Smooth muscle cell (in vitro differentiated cells): Measurements from ENCODE around the gene MAEL. TPM values are rescaled to one million over a fixed set of nuclear protein-coding genes. Genes with fewer than 3 reads are reported as not detected.

Experiments used
- DNase-seq: peaks from one replicate; lab custom pipeline; 2025; ENCODE audit not compliant: unreplicated experiment; lab: John Stamatoyannopoulos, UW
- H2AFZ ChIP-seq: fragments of 200-600 bp; sonication (generic); 2 replicates; pipeline ENCODE4 v1.6.0; 2016; ENCODE audit warnings: antibody characterized with exemption, low read depth, mild to moderate bottlenecking
- H3F3A ChIP-seq: fragments of 200-600 bp; sonication (generic); 2 replicates; pipeline ENCODE4 v1.6.0; 2017; ENCODE audit warnings: antibody characterized with exemption, low read depth
- H3K27ac ChIP-seq: fragments of 200-600 bp; sonication (generic); 2 replicates; pipeline ENCODE4 v1.5.1; 2016; ENCODE audit warnings: low read depth, mild to moderate bottlenecking
- H3K27me3 ChIP-seq: fragments of 200-600 bp; sonication (generic); 2 replicates; pipeline ENCODE4 v1.6.1; 2016; ENCODE audit warnings: low read depth, mild to moderate bottlenecking
- H3K36me3 ChIP-seq: fragments of 200-600 bp; sonication (generic); 2 replicates; pipeline ENCODE4 v1.5.1; 2016; ENCODE audit warnings: low read depth
- H3K4me1 ChIP-seq: fragments of 200-600 bp; sonication (generic); 2 replicates; pipeline ENCODE4 v1.5.1; 2016; ENCODE audit warnings: low read depth
- H3K4me2 ChIP-seq: fragments of 200-600 bp; sonication (generic); 2 replicates; pipeline ENCODE4 v1.6.0; 2016; ENCODE audit warnings: mild to moderate bottlenecking
- H3K4me3 ChIP-seq: fragments of 200-600 bp; sonication (generic); 2 replicates; pipeline ENCODE4 v1.5.1; 2016; ENCODE audit warnings: mild to moderate bottlenecking
- H3K79me2 ChIP-seq: fragments of 200-600 bp; sonication (generic); 2 replicates; pipeline ENCODE4 v1.6.0; 2016; ENCODE audit warnings: low read depth, mild to moderate bottlenecking
- H3K9ac ChIP-seq: fragments of 200-600 bp; sonication (generic); 2 replicates; pipeline ENCODE4 v1.6.0; 2016; ENCODE audit warnings: low read depth
- H3K9me3 ChIP-seq: fragments of 200-600 bp; sonication (generic); replicated peaks from 2 replicates; pipeline ENCODE4 v1.5.1; 2016; ENCODE audit warnings: low read depth
- H4K20me1 ChIP-seq: fragments of 200-600 bp; sonication (generic); 2 replicates; pipeline ENCODE4 v1.6.0; 2016; ENCODE audit warnings: low read depth
- WGBS: methylation state at CpG from one replicate; pipeline ENCODE4 v1.1.7; 2016; ENCODE audit warnings: low lambda C conversion rate; 5-methylcytosine and 5-hydroxymethylcytosine counted together
- polyA plus RNA-seq: library from polyadenylated mRNA; unstranded; fragments of >200 nt; fragmentation: Nextera tagmentation; extraction: Ambion mirVana; gene quantifications from 2 replicates; pipeline ENCODE4 v1.2.1, GENCODE V29; 2016
- total RNA-seq: library from RNA; depleted of rRNA; stranded (reverse); fragments of >200 nt; gene quantifications from 2 replicates; pipeline ENCODE4 v1.2.3, GENCODE V29; 2014
- TF ChIP-seq, protein P1 (sequence below): fragments of 200-600 bp; sonication (generic); IDR thresholded peaks from 2 replicates; pipeline ENCODE4 v1.5.1; 2017; ENCODE audit warnings: borderline replicate concordance, mild to moderate bottlenecking, antibody characterized with exemption; ENCODE audit not compliant: insufficient read depth, poor library complexity, severe bottlenecking

The MAEL gene
- total and polyA plus RNA-seq, 2 experiments from 2014 or later = 0.27 TPM; not detected in 1

GRCh38 chr1:166981589-166981988 is 7.5 kb upstream of the MAEL start:
- Histone ChIP-seq H3K4me1 (no peaks in the 10 kb centered on the region), H3K27ac (no peak overlapping the region), H3F3A (no peaks in the 10 kb centered on the region), H3K9ac (no peak overlapping the region), H3K79me2 (no peaks in the 10 kb centered on the region), H4K20me1 (no peaks in the 10 kb centered on the region), H3K36me3 (no peaks in the 10 kb centered on the region), H3K4me3 (no peak overlapping the region), H2AFZ (no peak overlapping the region), H3K9me3 (no peaks in the 10 kb centered on the region), H3K27me3 (peaks cover 73% of the 10 kb centered on the region), H3K4me2 (no peak overlapping the region)
- TF ChIP-seq, protein P1, sequence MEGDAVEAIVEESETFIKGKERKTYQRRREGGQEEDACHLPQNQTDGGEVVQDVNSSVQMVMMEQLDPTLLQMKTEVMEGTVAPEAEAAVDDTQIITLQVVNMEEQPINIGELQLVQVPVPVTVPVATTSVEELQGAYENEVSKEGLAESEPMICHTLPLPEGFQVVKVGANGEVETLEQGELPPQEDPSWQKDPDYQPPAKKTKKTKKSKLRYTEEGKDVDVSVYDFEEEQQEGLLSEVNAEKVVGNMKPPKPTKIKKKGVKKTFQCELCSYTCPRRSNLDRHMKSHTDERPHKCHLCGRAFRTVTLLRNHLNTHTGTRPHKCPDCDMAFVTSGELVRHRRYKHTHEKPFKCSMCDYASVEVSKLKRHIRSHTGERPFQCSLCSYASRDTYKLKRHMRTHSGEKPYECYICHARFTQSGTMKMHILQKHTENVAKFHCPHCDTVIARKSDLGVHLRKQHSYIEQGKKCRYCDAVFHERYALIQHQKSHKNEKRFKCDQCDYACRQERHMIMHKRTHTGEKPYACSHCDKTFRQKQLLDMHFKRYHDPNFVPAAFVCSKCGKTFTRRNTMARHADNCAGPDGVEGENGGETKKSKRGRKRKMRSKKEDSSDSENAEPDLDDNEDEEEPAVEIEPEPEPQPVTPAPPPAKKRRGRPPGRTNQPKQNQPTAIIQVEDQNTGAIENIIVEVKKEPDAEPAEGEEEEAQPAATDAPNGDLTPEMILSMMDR = no peak
- WGBS = 100% methylated on average over 1 of the region's 1 CpG
- DNase-seq = no peak

- Histone ChIP-seq H3K9me3 (no peaks in the 10 kb centered on the region), H3K4me3 (no peak overlapping the region), H3F3A (no peaks in the 10 kb centered on the region), H3K4me1 (no peaks in the 10 kb centered on the region), H3K79me2 (no peaks in the 10 kb centered on the region), H3K27ac (no peak overlapping the region), H3K4me2 (no peak overlapping the region), H3K9ac (no peak overlapping the region), H3K36me3 (no peaks in the 10 kb centered on the region), H3K27me3 (no peaks in the 10 kb centered on the region), H2AFZ (no peak overlapping the region), H4K20me1 (no peaks in the 10 kb centered on the region)
- DNase-seq = no peak
- TF ChIP-seq, protein P1 = no peak
- WGBS = 84% methylated on average over 1 of the region's 1 CpG
Observed at GRCh38 chr1:166999075-166999474, 10.0 kb downstream of the MAEL start.

DNA sequence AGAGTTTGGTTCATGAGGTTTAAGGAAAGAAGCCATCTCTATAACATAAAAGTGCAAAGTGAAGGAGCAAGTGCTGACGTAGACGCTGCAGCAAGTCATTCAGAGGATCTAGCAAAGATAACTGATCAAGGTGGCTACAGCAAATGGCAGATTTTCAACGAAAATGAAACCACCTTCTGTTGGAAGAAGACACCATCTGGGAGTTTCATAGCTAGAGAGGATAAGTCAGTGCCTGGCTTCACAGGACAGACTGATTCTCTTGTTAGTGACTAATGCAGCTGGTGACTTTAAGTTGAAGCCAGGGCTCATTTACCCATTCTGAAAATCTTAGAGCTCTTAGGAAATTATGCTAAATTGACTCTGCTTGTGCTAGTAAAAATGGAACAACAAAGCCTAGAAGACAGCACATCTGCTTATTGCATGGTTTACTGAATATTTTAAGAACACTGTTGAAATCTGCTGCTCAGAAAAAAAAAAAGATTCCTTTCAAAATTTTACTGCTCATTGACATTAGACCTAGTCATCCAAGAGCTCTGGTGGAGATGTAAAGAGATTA is 10.5 kb downstream of the MAEL start:
- WGBS = 79% methylated on average over 3 of the region's 3 CpGs
- Histone ChIP-seq H3K9me3 (no peaks in the 10 kb centered on the region), H3K27ac (no peak overlapping the region), H3K79me2 (no peaks in the 10 kb centered on the region), H2AFZ (no peak overlapping the region), H4K20me1 (no peaks in the 10 kb centered on the region), H3K9ac (no peak overlapping the region), H3F3A (no peaks in the 10 kb centered on the region), H3K4me3 (no peak overlapping the region), H3K4me2 (no peak overlapping the region), H3K27me3 (no peaks in the 10 kb centered on the region), H3K36me3 (no peaks in the 10 kb centered on the region), H3K4me1 (no peaks in the 10 kb centered on the region)
- TF ChIP-seq, protein P1 = no peak
- DNase-seq = no peak

DNA sequence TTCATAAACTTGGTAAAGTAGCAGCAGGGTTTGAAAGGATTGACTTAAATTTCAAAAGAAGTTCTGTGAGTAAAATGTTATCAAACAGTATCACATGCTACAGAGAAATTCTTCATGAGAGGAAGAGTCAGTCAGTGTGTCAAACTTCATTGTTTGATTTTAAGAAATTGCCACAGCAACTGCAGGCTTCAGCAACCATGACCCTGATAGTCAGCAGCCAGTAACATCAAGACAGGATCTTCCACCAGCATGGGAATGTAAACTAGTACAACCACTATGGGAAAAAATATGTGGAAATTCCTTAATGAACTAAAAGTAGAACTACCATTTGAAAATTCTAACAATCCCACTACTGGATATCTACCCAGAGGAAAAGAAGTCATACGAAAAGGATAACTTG is 11.5 kb downstream of the MAEL start:
- Histone ChIP-seq H3K9ac (no peak overlapping the region), H3K4me3 (no peak overlapping the region), H2AFZ (no peak overlapping the region), H3K4me2 (no peak overlapping the region), H3K79me2 (no peaks in the 10 kb centered on the region), H3K4me1 (no peaks in the 10 kb centered on the region), H3F3A (no peaks in the 10 kb centered on the region), H3K27me3 (no peaks in the 10 kb centered on the region), H3K9me3 (no peaks in the 10 kb centered on the region), H4K20me1 (no peaks in the 10 kb centered on the region), H3K27ac (no peak overlapping the region), H3K36me3 (no peaks in the 10 kb centered on the region)
- no peak for DNase-seq
- TF ChIP-seq, protein P1 = no peak
- WGBS = 97% methylated on average over 1 of the region's 1 CpG
